DOHH2 (cell line): ENCODE measurements around the gene POT1.

Experiments
- H3F3A ChIP-seq: fragments of 200-600 bp; sonication (generic), shearing (Covaris generic); 2 replicates; pipeline ENCODE4 v1.6.0; 2016; ENCODE audit warnings: antibody characterized with exemption, mild to moderate bottlenecking; ENCODE audit not compliant: control insufficient read depth, insufficient read depth
- H3K27ac ChIP-seq: fragments of 200-600 bp; sonication (generic); 2 replicates; pipeline ENCODE4 v1.5.1; 2014; ENCODE audit warnings: low read depth, mild to moderate bottlenecking, low read length, moderate library complexity
- H3K27me3 ChIP-seq: fragments of 200-600 bp; sonication (generic); 2 replicates; pipeline ENCODE4 v1.6.1; 2014; ENCODE audit warnings: mild to moderate bottlenecking, low read length, mixed read lengths; ENCODE audit not compliant: control insufficient read depth
- H3K36me3 ChIP-seq: fragments of 200-600 bp; sonication (generic); 2 replicates; pipeline ENCODE4 v1.6.1; 2014; ENCODE audit warnings: mild to moderate bottlenecking, low read length, moderate library complexity, mixed read lengths; ENCODE audit not compliant: control insufficient read depth
- H3K4me1 ChIP-seq: fragments of 200-600 bp; sonication (generic); 2 replicates; pipeline ENCODE4 v1.6.1; 2014; ENCODE audit warnings: mild to moderate bottlenecking, low read length, mixed read lengths; ENCODE audit not compliant: control insufficient read depth
- H3K4me2 ChIP-seq: fragments of 200-600 bp; sonication (generic); 2 replicates; pipeline ENCODE4 v1.6.0; 2014; ENCODE audit warnings: mild to moderate bottlenecking, low read length, moderate library complexity
- H3K4me3 ChIP-seq: fragments of 200-600 bp; sonication (generic); 2 replicates; pipeline ENCODE4 v1.5.1; 2014; ENCODE audit warnings: mild to moderate bottlenecking, low read length, mixed read lengths
- H3K79me2 ChIP-seq: fragments of 200-600 bp; sonication (generic); 2 replicates; pipeline ENCODE4 v1.6.1; 2014; ENCODE audit warnings: mild to moderate bottlenecking, low read length, mixed read lengths; ENCODE audit not compliant: control insufficient read depth
- H3K9me2 ChIP-seq: fragments of 200-600 bp; sonication (generic); replicated peaks from 2 replicates; pipeline ENCODE4 v1.6.1; 2014; ENCODE audit warnings: mild to moderate bottlenecking, low read length, mixed read lengths; ENCODE audit not compliant: control insufficient read depth
- H3K9me3 ChIP-seq: fragments of 200-600 bp; sonication (generic); 2 replicates; pipeline ENCODE4 v1.6.1; 2014; ENCODE audit warnings: antibody characterized with exemption, low read length, mixed read lengths; ENCODE audit not compliant: control insufficient read depth, insufficient read depth
- H4K20me1 ChIP-seq: fragments of 200-600 bp; sonication (generic); 2 replicates; pipeline ENCODE4 v1.6.0; 2014; ENCODE audit warnings: low read depth, mild to moderate bottlenecking, antibody characterized with exemption, low read length, moderate library complexity; ENCODE audit not compliant: control insufficient read depth, insufficient read depth
- CTCF ChIP-seq: fragments of 200-600 bp; sonication (generic); IDR thresholded peaks from one replicate; pipeline ENCODE4 v1.5.1; 2014; ENCODE audit warnings: antibody characterized with exemption, mild to moderate bottlenecking, low read depth, low read length; ENCODE audit not compliant: poor library complexity, severe bottlenecking
- EZH2phosphoT487 ChIP-seq: fragments of 200-600 bp; sonication (generic); IDR thresholded peaks from 2 replicates; pipeline ENCODE4 v1.6.1; 2017; ENCODE audit warnings: borderline replicate concordance, mild to moderate bottlenecking, antibody characterized with exemption, low read length, moderate library complexity, mixed read lengths

POT1 gene

GRCh38 chr7:124839687-124840086, 89.9 kb downstream of the POT1 start:
- H3K4me3 ChIP-seq = no peak overlapping the region
- no peak overlapping the region for H3K27ac ChIP-seq
- H3K4me2 ChIP-seq = no peak overlapping the region
- H3F3A ChIP-seq = 0 out of 2 replicates have a peak, but pooled peaks cover 3% of the 10 kb centered on the region
- no peaks in the 10 kb centered on the region for H3K4me1 ChIP-seq
- H3K36me3 ChIP-seq = peaks cover 10% of the 10 kb centered on the region
- H3K9me3 ChIP-seq = no peaks in the 10 kb centered on the region
- H3K79me2 ChIP-seq = no peaks in the 10 kb centered on the region
- no peaks in the 10 kb centered on the region for H3K27me3 ChIP-seq
- no peaks in the 10 kb centered on the region for H3K9me2 ChIP-seq
- TF ChIP-seq EZH2phosphoT487 (no peak), CTCF (no peak)
- no peaks in the 10 kb centered on the region for H4K20me1 ChIP-seq

- no peak for TF ChIP-seq CTCF
- no peak for TF ChIP-seq EZH2phosphoT487
- no peaks in the 10 kb centered on the region for H4K20me1 ChIP-seq
- H3K9me2 ChIP-seq = no peaks in the 10 kb centered on the region
- H3K4me3 ChIP-seq = no peak overlapping the region
- H3F3A ChIP-seq = no peaks in the 10 kb centered on the region
- H3K27ac ChIP-seq = no peak overlapping the region
- H3K9me3 ChIP-seq = no peaks in the 10 kb centered on the region
- H3K4me2 ChIP-seq = no peak overlapping the region
- H3K79me2 ChIP-seq = no peaks in the 10 kb centered on the region
- H3K27me3 ChIP-seq = no peaks in the 10 kb centered on the region
- H3K36me3 ChIP-seq = peaks cover 10% of the 10 kb centered on the region
- no peaks in the 10 kb centered on the region for H3K4me1 ChIP-seq
Measured at GRCh38 chr7:124836173-124836572, 93.5 kb downstream of the POT1 start.

GRCh38 chr7:124818807-124819206, 110.8 kb downstream of the POT1 start:
- no peaks in the 10 kb centered on the region for H3K4me1 ChIP-seq
- TF ChIP-seq CTCF (no peak), EZH2phosphoT487 (no peak)
- no peak overlapping the region for H3K27ac ChIP-seq
- no peaks in the 10 kb centered on the region for H3F3A ChIP-seq
- no peaks in the 10 kb centered on the region for H3K79me2 ChIP-seq
- H3K9me3 ChIP-seq = no peaks in the 10 kb centered on the region
- no peaks in the 10 kb centered on the region for H3K9me2 ChIP-seq
- H3K4me2 ChIP-seq = no peak overlapping the region
- no peaks in the 10 kb centered on the region for H4K20me1 ChIP-seq
- no peaks in the 10 kb centered on the region for H3K27me3 ChIP-seq
- peaks cover 13% of the 10 kb centered on the region for H3K36me3 ChIP-seq
- H3K4me3 ChIP-seq = no peak overlapping the region
